Retinal pigment epithelial cell (primary cell): ENCODE measurements around the gene ZNF423.

Source experiments
- DNase-seq: peaks from one replicate; pipeline ENCODE4 v3.0.0-alpha.2; 2010; ENCODE audit warnings: low read depth
- H3K4me3 ChIP-seq: 2 replicates; pipeline ENCODE4 v1.5.1; 2011; ENCODE audit warnings: mild to moderate bottlenecking, low read length, control low read depth, moderate library complexity
- CTCF ChIP-seq: conservative IDR thresholded peaks from 2 replicates; pipeline ENCODE4 v1.5.1; 2011; ENCODE audit warnings: low read depth, low read length, control low read depth, inconsistent platforms

Gene ZNF423

DNA sequence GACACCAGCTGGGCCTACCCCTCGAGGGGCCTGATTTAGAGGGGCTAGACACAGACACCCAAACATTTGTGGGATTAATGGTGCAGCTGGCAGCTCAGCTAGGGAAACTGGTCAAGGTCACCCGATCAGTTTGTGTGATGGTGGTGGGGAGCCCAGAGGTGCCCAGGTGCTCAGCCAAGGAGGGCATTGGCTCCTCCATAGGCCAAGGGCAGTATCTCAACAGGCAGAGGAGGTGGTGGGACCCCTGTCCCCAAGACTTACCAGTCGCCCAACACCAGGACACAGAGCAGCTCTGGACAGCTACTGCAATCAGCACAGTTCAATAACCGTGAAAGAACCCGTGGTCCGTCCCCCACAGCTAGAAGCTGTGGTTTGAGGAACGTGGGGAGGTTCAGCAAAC lies 361.4 kb downstream of the ZNF423 start:
- TF ChIP-seq CTCF, result no peak
- H3K4me3 ChIP-seq, result no peak overlapping the region
- DNase-seq, result no peak

GRCh38 chr16:49493836-49494235 lies 362.1 kb downstream of the ZNF423 start:
- no peak for TF ChIP-seq CTCF
- no peak for DNase-seq
- H3K4me3 ChIP-seq, result no peak overlapping the region

- no peak overlapping the region for H3K4me3 ChIP-seq
- DNase-seq, result no peak
- no peak for TF ChIP-seq CTCF
Measured at GRCh38 chr16:49492896-49493626, 362.9 kb downstream of the ZNF423 start.

DNA sequence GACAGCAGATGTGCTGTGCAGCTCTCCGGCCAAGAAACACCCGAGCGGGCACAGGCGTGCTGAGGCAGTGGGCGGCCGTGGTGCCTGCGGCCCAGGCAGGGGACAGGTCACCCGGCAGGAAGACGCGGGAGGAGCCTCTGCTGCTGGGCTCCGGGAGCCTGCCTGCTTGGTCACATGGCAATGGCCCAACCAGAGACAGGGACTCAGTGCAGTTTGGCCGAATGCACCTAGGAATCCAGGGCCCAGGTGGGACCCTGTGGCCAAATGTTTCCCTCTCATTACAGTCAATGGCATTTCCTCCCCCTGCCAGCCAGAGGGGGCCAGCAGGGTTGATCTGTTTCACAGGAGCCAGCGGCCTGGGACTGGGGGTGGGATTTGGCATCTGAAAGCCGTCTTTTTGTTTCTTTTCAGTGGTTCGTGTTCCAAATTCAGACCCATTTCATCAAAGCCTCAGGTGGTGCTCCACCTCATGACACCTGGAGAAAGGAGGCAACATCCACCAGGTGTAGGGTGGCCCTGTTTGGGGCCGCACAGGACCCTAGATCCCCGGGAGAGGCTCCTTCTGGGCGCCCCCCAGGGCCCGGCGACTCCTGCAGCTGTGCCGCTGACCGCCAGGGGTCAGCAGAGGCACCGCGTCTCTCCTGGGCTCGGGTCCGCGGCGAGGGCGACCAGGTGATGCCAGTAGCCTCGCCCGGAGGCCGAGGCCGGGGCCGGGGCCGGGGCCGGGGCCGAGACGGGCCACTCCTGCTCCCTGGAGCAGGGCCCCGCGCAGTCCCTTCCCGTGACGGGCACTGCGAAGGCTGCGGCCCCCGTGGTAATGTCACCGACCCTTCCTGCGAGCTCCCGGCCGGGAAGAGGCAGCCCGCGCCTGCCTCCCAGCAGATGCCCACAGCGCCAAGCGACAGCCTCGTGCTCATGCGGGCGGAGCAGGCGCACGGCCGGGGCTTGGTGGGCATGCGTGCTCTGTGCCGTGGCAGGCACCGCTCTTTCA lies 363.8 kb downstream of the ZNF423 start:
- peak; percentile 77 for TF ChIP-seq CTCF
- no peak overlapping the region for H3K4me3 ChIP-seq

GRCh38 chr16:49491106-49491670 lies 364.7 kb downstream of the ZNF423 start:
- H3K4me3 ChIP-seq, result no peak overlapping the region
- no peak for TF ChIP-seq CTCF
- no peak for DNase-seq

More for the DNA sequence above, 363.8 kb downstream of the ZNF423 start:
- no peak for DNase-seq

DNA sequence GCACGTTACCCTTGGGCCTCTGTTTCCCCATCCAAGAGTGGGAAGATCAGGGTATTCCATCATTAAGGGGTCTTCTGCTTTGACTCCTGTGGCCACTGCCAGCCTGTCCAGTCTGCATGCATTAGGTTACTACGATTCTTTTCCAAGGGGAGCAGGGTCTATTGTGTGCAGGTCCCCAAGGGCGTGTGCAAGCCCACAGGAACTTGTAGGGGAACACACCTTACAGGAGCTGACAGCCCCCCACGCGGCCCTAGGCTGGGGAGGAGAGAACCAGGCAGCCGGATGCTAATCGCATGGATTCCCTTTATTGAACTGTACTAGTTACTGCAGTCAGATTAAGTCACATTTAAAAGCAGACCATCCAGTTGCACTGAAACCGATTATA lies 365.6 kb downstream of the ZNF423 start:
- H3K4me3 ChIP-seq, result no peak overlapping the region
- no peak for DNase-seq
- TF ChIP-seq CTCF, result no peak
